ENCODE data around the gene ARF4. TPM values are rescaled to one million over a fixed set of nuclear protein-coding genes. Genes with fewer than 3 reads are reported as not detected.

Gene ARF4
- polyA plus RNA-seq, 1 donor (not counting 4 experiments of a cell fraction or from before 2014, with no cell fraction given), result 344 TPM

DNA sequence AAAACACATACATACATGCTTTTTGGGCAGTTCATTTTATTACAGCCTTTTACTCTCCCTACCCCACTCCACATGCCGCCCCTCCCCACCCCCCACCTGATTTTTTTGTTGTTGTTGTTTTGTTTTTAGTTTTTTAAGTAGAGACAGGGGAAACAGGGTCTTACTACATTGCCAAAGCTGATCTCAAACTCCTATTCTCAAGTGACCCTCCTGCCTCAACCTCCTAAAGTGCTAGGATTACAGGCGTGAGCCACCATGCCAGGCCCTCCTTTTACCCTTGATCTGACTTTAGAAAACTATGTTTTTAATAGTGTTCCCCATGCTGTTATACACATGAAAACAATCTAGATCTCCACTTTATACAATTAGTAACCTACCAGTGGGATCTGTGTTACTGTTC lies 26.3 kb downstream of the ARF4 start:
- dilution Hi-C loops (cut with MboI; ENCODE audit: extremely low pct_ligation_motif_present, low sequenced_read_pairs), result no loop called here
- Histone ChIP-seq H3K9me3 (ENCODE audit: control insufficient read depth, low read depth, low read length) (no peaks in the 10 kb centered on the region), H3K27ac (ENCODE audit: control insufficient read depth, insufficient read depth, low read length) (no peak overlapping the region)

DNA sequence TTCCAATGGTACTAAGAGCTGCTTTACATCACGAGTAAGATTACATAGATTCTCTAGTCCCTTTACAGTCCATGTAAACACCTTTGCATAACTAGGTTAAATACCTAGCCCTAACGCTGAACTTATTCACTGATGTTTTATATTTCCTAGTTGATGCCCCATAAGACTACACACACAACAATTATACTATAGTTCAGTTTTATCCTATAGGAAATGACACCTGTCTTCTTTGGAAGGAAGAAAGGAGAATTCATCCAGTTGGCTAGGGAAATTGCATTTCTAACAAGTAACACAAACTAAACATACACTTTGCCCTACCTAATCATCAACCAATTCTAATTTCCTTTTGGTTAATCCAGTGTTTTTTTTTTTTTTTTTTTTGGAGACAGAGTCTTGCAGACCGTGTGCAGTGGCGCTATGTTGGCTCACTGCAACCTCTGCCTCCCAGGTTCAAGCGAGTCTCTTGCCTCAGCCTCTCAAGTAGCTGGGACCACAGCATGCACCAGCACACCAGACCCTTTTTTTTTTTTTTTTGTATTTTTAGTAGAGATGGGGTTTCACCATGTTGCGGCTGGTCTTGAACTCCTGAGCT lies 27.2 kb downstream of the ARF4 start:
- H3K9me3 ChIP-seq (ENCODE audit: control insufficient read depth, low read depth, low read length), result no peaks in the 10 kb centered on the region
- no peak for TF ChIP-seq EZH2 (IDR thresholded peaks at IDR 0.05; ENCODE audit: low read length)
- peaks cover 4% of the 10 kb centered on the region for H3K79me2 ChIP-seq (ENCODE audit: control insufficient read depth, insufficient read depth, low read length)
- no peaks in the 10 kb centered on the region for H3K9me1 ChIP-seq (ENCODE audit: control insufficient read depth, extremely low read depth, insufficient read depth, low read length)
- FAIRE-seq (no peak), DNase-seq (ENCODE audit: low read depth, low spot score) (no peak)
- no peak overlapping the region for H3K4me3 ChIP-seq (ENCODE audit: control insufficient read depth in 2 of 3, extremely low read depth in 1 of 3, insufficient read depth in 2 of 3, low read depth in 1 of 3, low read length in 3 of 3)
- no peak overlapping the region for H2AFZ ChIP-seq (ENCODE audit: control insufficient read depth, low read length)
- H3K9ac ChIP-seq (ENCODE audit: control insufficient read depth, extremely low read depth, insufficient read depth, low read length), result no peak overlapping the region
- dilution Hi-C loops (cut with MboI; ENCODE audit: extremely low pct_ligation_motif_present, low sequenced_read_pairs), result no loop called here
- H3K27me3 ChIP-seq (ENCODE audit: control insufficient read depth, extremely low read depth, insufficient read depth, low read length), result no peaks in the 10 kb centered on the region
- H3K4me2 ChIP-seq (ENCODE audit: control insufficient read depth, extremely low read depth, insufficient read depth, low read depth, low read length), result no peak overlapping the region
- H3K27ac ChIP-seq (ENCODE audit: control insufficient read depth, insufficient read depth, low read length), result no peak overlapping the region
- H4K20me1 ChIP-seq (ENCODE audit: control insufficient read depth, extremely low read depth, insufficient read depth, low read length), result peaks cover 8% of the 10 kb centered on the region
- H3K4me1 ChIP-seq (ENCODE audit: control insufficient read depth, extremely low read depth, insufficient read depth, low read length), result no peaks in the 10 kb centered on the region
- peaks cover 15 to 25% of the 10 kb centered on the region in 2 experiments for H3K36me3 ChIP-seq (ENCODE audit: control insufficient read depth in 2 of 2, extremely low read depth in 1 of 2, insufficient read depth in 2 of 2, low read length in 2 of 2)

More for the DNA sequence above, 26.3 kb downstream of the ARF4 start:
- Histone ChIP-seq H4K20me1 (ENCODE audit: control insufficient read depth, extremely low read depth, insufficient read depth, low read length) (peaks cover 8% of the 10 kb centered on the region), H3K4me3 (ENCODE audit: control insufficient read depth in 2 of 3, extremely low read depth in 1 of 3, insufficient read depth in 2 of 3, low read depth in 1 of 3, low read length in 3 of 3) (no peak overlapping the region), H3K4me1 (ENCODE audit: control insufficient read depth, extremely low read depth, insufficient read depth, low read length) (no peaks in the 10 kb centered on the region), H3K36me3 (ENCODE audit: control insufficient read depth in 2 of 2, extremely low read depth in 1 of 2, insufficient read depth in 2 of 2, low read length in 2 of 2) (peaks cover 15 to 30% of the 10 kb centered on the region in 2 experiments), H3K4me2 (ENCODE audit: control insufficient read depth, extremely low read depth, insufficient read depth, low read depth, low read length) (no peak overlapping the region), H3K9ac (ENCODE audit: control insufficient read depth, extremely low read depth, insufficient read depth, low read length) (no peak overlapping the region), H3K79me2 (ENCODE audit: control insufficient read depth, insufficient read depth, low read length) (peaks cover 4% of the 10 kb centered on the region), H3K27me3 (ENCODE audit: control insufficient read depth, extremely low read depth, insufficient read depth, low read length) (no peaks in the 10 kb centered on the region), H2AFZ (ENCODE audit: control insufficient read depth, low read length) (no peak overlapping the region), H3K9me1 (ENCODE audit: control insufficient read depth, extremely low read depth, insufficient read depth, low read length) (no peaks in the 10 kb centered on the region)
- FAIRE-seq, result no peak
- no peak for DNase-seq (ENCODE audit: low read depth, low spot score)
- TF ChIP-seq, protein P1, sequence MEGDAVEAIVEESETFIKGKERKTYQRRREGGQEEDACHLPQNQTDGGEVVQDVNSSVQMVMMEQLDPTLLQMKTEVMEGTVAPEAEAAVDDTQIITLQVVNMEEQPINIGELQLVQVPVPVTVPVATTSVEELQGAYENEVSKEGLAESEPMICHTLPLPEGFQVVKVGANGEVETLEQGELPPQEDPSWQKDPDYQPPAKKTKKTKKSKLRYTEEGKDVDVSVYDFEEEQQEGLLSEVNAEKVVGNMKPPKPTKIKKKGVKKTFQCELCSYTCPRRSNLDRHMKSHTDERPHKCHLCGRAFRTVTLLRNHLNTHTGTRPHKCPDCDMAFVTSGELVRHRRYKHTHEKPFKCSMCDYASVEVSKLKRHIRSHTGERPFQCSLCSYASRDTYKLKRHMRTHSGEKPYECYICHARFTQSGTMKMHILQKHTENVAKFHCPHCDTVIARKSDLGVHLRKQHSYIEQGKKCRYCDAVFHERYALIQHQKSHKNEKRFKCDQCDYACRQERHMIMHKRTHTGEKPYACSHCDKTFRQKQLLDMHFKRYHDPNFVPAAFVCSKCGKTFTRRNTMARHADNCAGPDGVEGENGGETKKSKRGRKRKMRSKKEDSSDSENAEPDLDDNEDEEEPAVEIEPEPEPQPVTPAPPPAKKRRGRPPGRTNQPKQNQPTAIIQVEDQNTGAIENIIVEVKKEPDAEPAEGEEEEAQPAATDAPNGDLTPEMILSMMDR (optimal IDR thresholded peaks at IDR 0.05 in 1 of 3, IDR thresholded peaks at IDR 0.05 in 1 of 3, conservative IDR thresholded peaks at IDR 0.05 in 1 of 3; ENCODE audit: extremely low read depth in 1 of 3, insufficient read depth in 2 of 3, low read length in 3 of 3), result no peak
- no peak for TF ChIP-seq EZH2 (IDR thresholded peaks at IDR 0.05; ENCODE audit: low read length)

DNA sequence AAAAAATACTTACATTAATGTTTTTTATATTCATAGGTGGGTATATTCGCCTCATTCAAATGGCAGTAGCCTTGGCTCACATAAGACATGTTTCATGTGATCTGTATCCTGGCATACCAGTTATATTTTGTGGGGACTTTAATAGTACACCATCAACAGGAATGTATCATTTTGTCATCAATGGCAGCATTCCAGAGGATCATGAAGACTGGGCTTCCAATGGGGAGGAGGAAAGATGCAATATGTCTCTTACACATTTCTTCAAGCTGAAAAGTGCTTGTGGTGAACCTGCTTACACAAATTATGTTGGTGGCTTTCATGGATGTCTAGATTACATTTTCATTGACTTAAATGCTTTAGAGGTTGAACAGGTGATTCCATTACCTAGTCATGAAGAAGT lies 37.6 kb downstream of the ARF4 start:
- peaks cover 3 to 11% of the 10 kb centered on the region in 2 experiments for H3K36me3 ChIP-seq (ENCODE audit: control insufficient read depth in 2 of 2, extremely low read depth in 1 of 2, insufficient read depth in 2 of 2, low read length in 2 of 2)
- no peaks in the 10 kb centered on the region for H4K20me1 ChIP-seq (ENCODE audit: control insufficient read depth, extremely low read depth, insufficient read depth, low read length)
- H3K4me1 ChIP-seq (ENCODE audit: control insufficient read depth, extremely low read depth, insufficient read depth, low read length), result peaks cover 5% of the 10 kb centered on the region
- DNase-seq (ENCODE audit: low read depth, low spot score), result no peak
- peaks cover 46% of the 10 kb centered on the region for H3K79me2 ChIP-seq (ENCODE audit: control insufficient read depth, insufficient read depth, low read length)
- no peak overlapping the region for H2AFZ ChIP-seq (ENCODE audit: control insufficient read depth, low read length)
- no peak overlapping the region for H3K9ac ChIP-seq (ENCODE audit: control insufficient read depth, extremely low read depth, insufficient read depth, low read length)
- no peaks in the 10 kb centered on the region for H3K9me3 ChIP-seq (ENCODE audit: control insufficient read depth, low read depth, low read length)
- no peaks in the 10 kb centered on the region for H3K9me1 ChIP-seq (ENCODE audit: control insufficient read depth, extremely low read depth, insufficient read depth, low read length)
- H3K4me3 ChIP-seq (ENCODE audit: control insufficient read depth in 2 of 3, extremely low read depth in 1 of 3, insufficient read depth in 2 of 3, low read depth in 1 of 3, low read length in 3 of 3), result no peak overlapping the region
- no peak for FAIRE-seq
- TF ChIP-seq, protein P1 (optimal IDR thresholded peaks at IDR 0.05 in 1 of 3, IDR thresholded peaks at IDR 0.05 in 1 of 3, conservative IDR thresholded peaks at IDR 0.05 in 1 of 3; ENCODE audit: extremely low read depth in 1 of 3, insufficient read depth in 2 of 3, low read length in 3 of 3), result no peak
- no peak for TF ChIP-seq EZH2 (IDR thresholded peaks at IDR 0.05; ENCODE audit: low read length)
- H3K27ac ChIP-seq (ENCODE audit: control insufficient read depth, insufficient read depth, low read length), result no peak overlapping the region
- dilution Hi-C loops (cut with MboI; ENCODE audit: extremely low pct_ligation_motif_present, low sequenced_read_pairs), result no loop called here
- no peaks in the 10 kb centered on the region for H3K27me3 ChIP-seq (ENCODE audit: control insufficient read depth, extremely low read depth, insufficient read depth, low read length)
- peak overlapping the region; percentile 9 for H3K4me2 ChIP-seq (ENCODE audit: control insufficient read depth, extremely low read depth, insufficient read depth, low read depth, low read length)

All from keratinocyte (primary cell).